Measurements from ENCODE around the gene C1QTNF3.

The C1QTNF3 gene

GRCh38 chr5:33997331-33997983 is 45.6 kb downstream of the C1QTNF3 start:
- DNase-seq (ENCODE audit: low read depth), result peak; percentile 81

GRCh38 chr5:33995865-33996264 is 47.1 kb downstream of the C1QTNF3 start:
- DNase-seq (ENCODE audit: low read depth), result no peak

- DNase-seq (ENCODE audit: low read depth), result no peak
Observed at GRCh38 chr5:33994845-33995244, 48.2 kb downstream of the C1QTNF3 start.

GRCh38 chr5:33992864-33993263 is 50.1 kb downstream of the C1QTNF3 start:
- DNase-seq (ENCODE audit: low read depth), result no peak

- DNase-seq (ENCODE audit: low read depth), result no peak
Observed at GRCh38 chr5:33985447-33985846, 57.6 kb downstream of the C1QTNF3 start.

GRCh38 chr5:33984671-33985124 is 58.3 kb downstream of the C1QTNF3 start, which contains the start of gene SLC45A2:
Gene SLC45A2 (minus strand): TSS chr5:33984693. CDS start chr5:33984583, 110 bp downstream.
- no peak for DNase-seq (ENCODE audit: low read depth)

- DNase-seq (ENCODE audit: low read depth), result no peak
Observed at GRCh38 chr5:33984178-33984577, 58.8 kb downstream of the C1QTNF3 start.

GRCh38 chr5:33981408-33982162 is 61.4 kb downstream of the C1QTNF3 start:
- DNase-seq (ENCODE audit: low read depth), result no peak

GRCh38 chr5:33980030-33980429 is 63.0 kb downstream of the C1QTNF3 start:
- DNase-seq (ENCODE audit: low read depth), result no peak

GRCh38 chr5:33978306-33978705 is 64.7 kb downstream of the C1QTNF3 start:
- no peak for DNase-seq (ENCODE audit: low read depth)

- DNase-seq (ENCODE audit: low read depth), result no peak
Observed at GRCh38 chr5:33976307-33976706, 66.7 kb downstream of the C1QTNF3 start.

GRCh38 chr5:33975852-33976251 is 67.2 kb downstream of the C1QTNF3 start:
- DNase-seq (ENCODE audit: low read depth), result no peak

GRCh38 chr5:33973271-33973670 is 69.7 kb downstream of the C1QTNF3 start:
- no peak for DNase-seq (ENCODE audit: low read depth)

- peak; percentile 31 for DNase-seq (ENCODE audit: low read depth)
Observed at GRCh38 chr5:33969572-33970452, 73.2 kb downstream of the C1QTNF3 start.

- no peak for DNase-seq (ENCODE audit: low read depth)
Observed at GRCh38 chr5:33968211-33969005, 74.6 kb downstream of the C1QTNF3 start.
